ENCODE data around the gene IFT88.

IFT88 gene

DNA sequence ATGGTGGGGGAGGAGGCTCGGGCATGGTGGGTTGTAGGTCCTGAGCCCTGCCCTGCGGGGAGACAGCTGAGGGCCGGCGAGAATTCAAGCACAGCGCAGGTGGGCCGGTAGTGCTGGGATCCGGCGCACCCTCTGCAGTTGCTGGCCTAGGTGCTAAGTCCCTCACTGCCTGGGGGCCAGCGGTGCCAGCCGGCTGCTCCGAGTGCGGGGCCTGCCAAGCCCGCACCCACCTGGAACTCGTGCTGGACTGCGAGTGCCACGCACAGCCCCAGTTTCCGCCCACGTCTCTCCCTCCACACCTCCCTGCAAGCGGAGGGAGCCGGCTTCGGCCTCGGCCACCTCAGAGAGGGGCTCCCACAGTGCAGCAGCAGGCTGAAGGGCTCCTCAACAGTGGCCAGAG lies 173.1 kb downstream of the IFT88 start:
- Histone ChIP-seq H3K36me3 (ENCODE audit: low read length) (no peaks in the 10 kb centered on the region), H3K27me3 (ENCODE audit: low read length) (no peaks in the 10 kb centered on the region), H3F3A (ENCODE audit: insufficient read depth) (no peaks in the 10 kb centered on the region), H3K27ac (ENCODE audit: low read depth, low read length) (no peak overlapping the region), H2AFZ (ENCODE audit: low read depth, low read length, severe bottlenecking) (no peak overlapping the region), H3K9me3 (ENCODE audit: insufficient read depth, low read length) (no peaks in the 10 kb centered on the region), H3K4me2 (ENCODE audit: low read depth, low read length, poor library complexity, severe bottlenecking) (no peak overlapping the region), H3K9ac (ENCODE audit: low read length) (no peak overlapping the region), H3K4me3 (ENCODE audit: insufficient read depth, low read length, poor library complexity, severe bottlenecking) (no peak overlapping the region), H3K9me2 (replicated peaks; ENCODE audit: insufficient read depth, low read length) (no peaks in the 10 kb centered on the region), H4K20me1 (ENCODE audit: low read depth, low read length) (no peaks in the 10 kb centered on the region), H3K79me2 (ENCODE audit: insufficient read depth, low read length) (no peaks in the 10 kb centered on the region)
- TF ChIP-seq, protein P1, sequence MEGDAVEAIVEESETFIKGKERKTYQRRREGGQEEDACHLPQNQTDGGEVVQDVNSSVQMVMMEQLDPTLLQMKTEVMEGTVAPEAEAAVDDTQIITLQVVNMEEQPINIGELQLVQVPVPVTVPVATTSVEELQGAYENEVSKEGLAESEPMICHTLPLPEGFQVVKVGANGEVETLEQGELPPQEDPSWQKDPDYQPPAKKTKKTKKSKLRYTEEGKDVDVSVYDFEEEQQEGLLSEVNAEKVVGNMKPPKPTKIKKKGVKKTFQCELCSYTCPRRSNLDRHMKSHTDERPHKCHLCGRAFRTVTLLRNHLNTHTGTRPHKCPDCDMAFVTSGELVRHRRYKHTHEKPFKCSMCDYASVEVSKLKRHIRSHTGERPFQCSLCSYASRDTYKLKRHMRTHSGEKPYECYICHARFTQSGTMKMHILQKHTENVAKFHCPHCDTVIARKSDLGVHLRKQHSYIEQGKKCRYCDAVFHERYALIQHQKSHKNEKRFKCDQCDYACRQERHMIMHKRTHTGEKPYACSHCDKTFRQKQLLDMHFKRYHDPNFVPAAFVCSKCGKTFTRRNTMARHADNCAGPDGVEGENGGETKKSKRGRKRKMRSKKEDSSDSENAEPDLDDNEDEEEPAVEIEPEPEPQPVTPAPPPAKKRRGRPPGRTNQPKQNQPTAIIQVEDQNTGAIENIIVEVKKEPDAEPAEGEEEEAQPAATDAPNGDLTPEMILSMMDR (IDR thresholded peaks at IDR 0.05; ENCODE audit: insufficient read depth, low read length, poor library complexity, severe bottlenecking), result no peak
- no peak for TF ChIP-seq EZH2phosphoT487 (conservative IDR thresholded peaks at IDR 0.05; ENCODE audit: low read length)

All from SU-DHL-6 (cell line).